ENCODE results near the gene ZNF823. TPM values are rescaled to one million over a fixed set of nuclear protein-coding genes. Genes with fewer than 3 reads are reported as not detected.
"Not testable (repeated sequence)": the region's sequence is repeated elsewhere in the genome, so short reads cannot be mapped to it uniquely, and the experiment has no call there.

ZNF823 gene
- total RNA-seq, 1 donor from 2014 or later: 12.0 TPM

DNA sequence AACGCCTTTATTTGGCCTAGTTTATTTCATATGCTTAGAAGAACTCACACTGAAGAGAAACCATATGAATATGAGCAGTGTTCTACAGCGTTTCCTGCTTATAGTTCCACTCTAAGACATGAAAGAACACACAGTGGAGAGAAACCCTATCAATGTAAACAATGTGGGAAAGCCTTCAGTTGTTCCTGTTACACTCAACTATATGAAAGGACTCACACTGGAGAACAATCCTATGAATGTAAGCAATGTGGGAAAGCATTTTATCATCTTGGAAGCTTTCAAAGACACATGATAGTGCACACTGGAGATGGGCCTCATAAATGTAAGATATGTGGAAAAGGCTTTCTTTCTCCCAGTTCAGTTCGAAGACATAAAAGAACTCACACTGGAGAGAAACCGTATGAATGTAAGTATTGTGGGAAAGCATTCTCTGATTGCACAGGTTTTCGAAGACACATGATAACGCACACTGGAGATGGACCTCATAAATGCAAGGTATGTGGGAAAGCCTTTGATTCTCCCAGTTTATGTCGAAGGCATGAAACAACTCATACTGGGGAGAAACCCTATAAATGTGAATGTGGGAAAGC, 41.8 kb upstream of the ZNF823 start:
- no peak overlapping the region for H3K4me3 Mint-ChIP-seq (ENCODE audit: low read depth)
- DNase-seq (ENCODE audit: low spot score, unreplicated experiment): no peak
- peaks cover 49% of the 10 kb centered on the region for H3K9me3 Mint-ChIP-seq (ENCODE audit: low read depth)
- no peaks in the 10 kb centered on the region for H3K4me1 Mint-ChIP-seq (ENCODE audit: low read depth)
- peaks cover 72% of the 10 kb centered on the region for H3K36me3 Mint-ChIP-seq (ENCODE audit: insufficient read depth)
- TF ChIP-seq, protein P1, sequence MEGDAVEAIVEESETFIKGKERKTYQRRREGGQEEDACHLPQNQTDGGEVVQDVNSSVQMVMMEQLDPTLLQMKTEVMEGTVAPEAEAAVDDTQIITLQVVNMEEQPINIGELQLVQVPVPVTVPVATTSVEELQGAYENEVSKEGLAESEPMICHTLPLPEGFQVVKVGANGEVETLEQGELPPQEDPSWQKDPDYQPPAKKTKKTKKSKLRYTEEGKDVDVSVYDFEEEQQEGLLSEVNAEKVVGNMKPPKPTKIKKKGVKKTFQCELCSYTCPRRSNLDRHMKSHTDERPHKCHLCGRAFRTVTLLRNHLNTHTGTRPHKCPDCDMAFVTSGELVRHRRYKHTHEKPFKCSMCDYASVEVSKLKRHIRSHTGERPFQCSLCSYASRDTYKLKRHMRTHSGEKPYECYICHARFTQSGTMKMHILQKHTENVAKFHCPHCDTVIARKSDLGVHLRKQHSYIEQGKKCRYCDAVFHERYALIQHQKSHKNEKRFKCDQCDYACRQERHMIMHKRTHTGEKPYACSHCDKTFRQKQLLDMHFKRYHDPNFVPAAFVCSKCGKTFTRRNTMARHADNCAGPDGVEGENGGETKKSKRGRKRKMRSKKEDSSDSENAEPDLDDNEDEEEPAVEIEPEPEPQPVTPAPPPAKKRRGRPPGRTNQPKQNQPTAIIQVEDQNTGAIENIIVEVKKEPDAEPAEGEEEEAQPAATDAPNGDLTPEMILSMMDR (IDR thresholded peaks at IDR 0.05; ENCODE audit: unreplicated experiment): no peak
- H3K27me3 Mint-ChIP-seq: no peaks in the 10 kb centered on the region
- no peak overlapping the region for H3K27ac Mint-ChIP-seq

DNA sequence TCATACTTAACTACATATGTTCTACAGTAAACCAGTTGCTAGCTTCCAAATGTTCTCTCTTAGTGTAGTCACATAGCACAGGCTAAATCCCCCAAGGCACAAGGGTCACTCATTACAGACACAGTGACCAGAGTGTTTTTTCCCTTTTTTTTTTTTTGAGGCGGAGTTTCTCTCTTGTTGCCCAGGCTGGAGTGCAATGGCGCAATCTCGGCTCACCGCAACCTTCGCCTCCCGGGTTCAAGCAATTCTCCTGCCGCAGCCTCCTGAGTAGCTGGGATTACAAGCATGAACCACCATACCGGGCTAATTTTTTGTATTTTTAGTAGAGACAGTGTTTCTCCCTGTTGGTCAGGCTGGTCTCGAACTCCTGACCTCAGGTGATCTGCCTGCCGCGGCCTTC, 37.9 kb upstream of the ZNF823 start:
- H3K36me3 Mint-ChIP-seq (ENCODE audit: insufficient read depth): peaks cover 65% of the 10 kb centered on the region
- not testable (repeated sequence) for H3K4me3 Mint-ChIP-seq (ENCODE audit: low read depth); H3K27me3 Mint-ChIP-seq; DNase-seq (ENCODE audit: low spot score, unreplicated experiment); H3K27ac Mint-ChIP-seq; H3K4me1 Mint-ChIP-seq (ENCODE audit: low read depth)
- H3K9me3 Mint-ChIP-seq (ENCODE audit: low read depth): peaks cover 55% of the 10 kb centered on the region

DNA sequence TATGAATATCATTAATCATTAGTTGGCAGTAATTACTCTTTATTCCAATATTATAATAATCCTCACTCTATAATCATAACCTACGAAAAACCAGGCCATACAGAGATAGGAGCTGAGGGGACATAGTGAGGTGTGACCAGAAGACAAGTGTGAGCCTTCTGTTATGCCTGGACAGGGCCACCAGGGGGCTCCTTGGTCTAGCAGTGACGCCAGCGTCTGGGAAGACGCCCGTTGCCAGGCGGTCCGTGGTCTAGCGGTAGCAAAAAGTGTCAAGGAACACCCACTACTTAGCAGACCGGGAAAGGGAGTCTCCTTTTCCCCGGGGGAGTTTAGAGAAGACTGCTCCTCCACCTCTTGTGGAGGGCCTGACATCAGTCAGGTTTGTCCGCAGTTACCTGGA, 32.8 kb upstream of the ZNF823 start:
- H3K4me3 Mint-ChIP-seq (ENCODE audit: low read depth); H3K27me3 Mint-ChIP-seq: not testable (repeated sequence)
- peaks cover 34% of the 10 kb centered on the region for H3K36me3 Mint-ChIP-seq (ENCODE audit: insufficient read depth)

DNA sequence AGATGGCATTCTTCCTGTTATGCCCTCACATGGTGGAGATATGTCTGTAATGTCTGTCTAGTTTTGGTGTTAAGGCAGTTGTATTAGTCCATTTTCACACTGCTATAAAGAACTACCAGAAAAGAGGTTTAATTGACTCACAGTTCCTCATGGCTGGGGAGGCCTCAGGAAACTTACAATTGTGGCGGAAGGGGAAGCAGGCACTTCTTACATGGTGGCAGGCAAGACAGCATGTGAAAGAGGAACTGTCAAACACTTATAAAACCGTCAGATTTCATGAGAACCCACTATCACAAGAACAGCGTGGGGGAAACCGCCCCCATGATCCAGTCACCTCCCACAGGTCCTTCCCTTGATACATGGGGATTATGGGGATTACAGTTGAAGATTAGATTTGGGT, 31.2 kb upstream of the ZNF823 start:
- TF ChIP-seq, protein P1 (IDR thresholded peaks at IDR 0.05; ENCODE audit: unreplicated experiment): no peak
- Mint-ChIP-seq H3K27ac (no peak overlapping the region), H3K36me3 (ENCODE audit: insufficient read depth) (peaks cover 28% of the 10 kb centered on the region), H3K9me3 (ENCODE audit: low read depth) (peaks cover 36% of the 10 kb centered on the region), H3K4me1 (ENCODE audit: low read depth) (peaks cover 10% of the 10 kb centered on the region), H3K27me3 (peaks cover 5% of the 10 kb centered on the region), H3K4me3 (ENCODE audit: low read depth) (no peak overlapping the region)
- no peak for DNase-seq (ENCODE audit: low spot score, unreplicated experiment)

More for the DNA sequence above, 32.8 kb upstream of the ZNF823 start:
- peaks cover 45% of the 10 kb centered on the region for H3K9me3 Mint-ChIP-seq (ENCODE audit: low read depth)
- H3K27ac Mint-ChIP-seq; DNase-seq (ENCODE audit: low spot score, unreplicated experiment); H3K4me1 Mint-ChIP-seq (ENCODE audit: low read depth): not testable (repeated sequence)

DNA sequence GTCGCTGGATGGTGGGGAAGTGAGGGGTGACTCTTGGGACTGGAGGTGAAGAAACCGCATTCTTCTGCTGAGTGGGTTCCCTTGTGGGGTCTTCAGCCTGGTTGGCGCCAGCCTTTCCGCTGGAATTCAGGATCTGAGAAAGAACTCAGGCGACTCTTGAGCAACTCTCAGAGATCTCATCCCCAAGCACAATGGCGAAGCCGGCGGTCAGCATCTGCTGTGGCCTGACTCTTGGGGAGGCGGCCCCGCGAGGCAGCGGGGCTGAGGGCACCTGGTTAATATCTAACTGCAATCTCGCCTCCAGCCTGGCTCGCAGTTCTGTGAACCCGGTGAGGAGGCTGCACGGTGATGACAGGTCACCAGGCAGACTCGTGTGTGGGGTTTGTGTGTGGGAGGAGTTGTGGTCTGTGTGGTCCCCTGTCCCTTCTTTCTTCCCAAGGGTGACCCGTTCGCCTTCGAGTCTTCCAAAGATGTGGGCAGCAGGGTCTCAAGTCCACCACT, 28.9 kb upstream of the ZNF823 start:
- Mint-ChIP-seq H3K36me3 (ENCODE audit: insufficient read depth) (peaks cover 19% of the 10 kb centered on the region), H3K4me3 (ENCODE audit: low read depth) (peak overlapping the region; percentile 97), H3K9me3 (ENCODE audit: low read depth) (peaks cover 22% of the 10 kb centered on the region), H3K27ac (peak overlapping the region; percentile 97), H3K27me3 (peaks cover 25% of the 10 kb centered on the region), H3K4me1 (ENCODE audit: low read depth) (peaks cover 10% of the 10 kb centered on the region)
- TF ChIP-seq, protein P1 (IDR thresholded peaks at IDR 0.05; ENCODE audit: unreplicated experiment): no peak
- DNase-seq (ENCODE audit: low spot score, unreplicated experiment): peak; percentile 41

DNA sequence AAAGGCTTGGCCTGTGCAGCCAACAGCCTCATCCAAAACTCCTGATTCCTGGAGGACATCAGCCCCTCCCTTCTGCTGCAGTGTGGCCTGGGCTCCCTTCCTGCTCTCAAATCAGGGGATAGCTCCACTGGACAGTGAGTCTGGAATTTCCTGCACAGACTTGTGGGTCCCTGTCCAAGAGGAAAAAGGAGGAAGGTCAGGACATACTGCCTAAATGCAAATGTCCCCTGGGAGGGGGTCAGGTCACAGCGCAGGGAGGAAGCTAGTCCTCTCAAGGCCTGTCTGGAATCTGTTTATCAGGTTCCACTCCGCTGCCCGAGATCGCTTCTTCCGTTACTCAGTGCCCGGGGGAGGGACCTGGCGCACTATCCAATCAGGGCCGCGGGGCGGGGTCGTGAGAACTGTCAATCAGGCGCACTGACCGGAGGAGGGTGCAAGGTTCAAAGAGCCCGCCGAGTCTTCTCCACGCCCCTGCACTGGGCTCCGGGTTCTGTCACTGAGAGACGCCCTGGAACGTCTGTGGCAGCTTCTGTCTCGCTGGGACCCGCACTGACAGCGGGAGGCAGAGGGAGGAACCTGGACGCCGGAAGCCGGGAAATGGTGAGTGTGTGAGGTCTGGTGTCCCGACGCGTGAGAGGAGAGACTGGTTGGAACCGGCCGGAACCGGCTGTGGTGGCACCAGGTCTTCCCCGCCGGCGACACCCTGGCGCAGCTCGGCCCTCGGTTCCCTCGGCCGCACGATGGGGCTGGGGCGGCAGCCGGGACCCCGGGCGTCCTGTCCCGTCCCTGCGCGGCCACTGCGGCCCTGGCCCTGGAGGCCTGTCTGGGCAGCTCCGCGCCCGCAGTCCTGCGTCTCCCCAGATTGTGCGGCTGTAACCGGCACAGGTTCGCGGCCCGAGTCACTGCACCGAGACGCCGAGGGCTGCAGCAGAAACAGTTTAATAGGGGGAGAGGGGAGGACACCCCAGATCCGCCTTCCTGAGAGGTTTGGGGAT, 28.1 kb upstream of the ZNF823 start, which contains the start of gene ZNF441:
ZNF441 (plus strand) TSS at position 404 of the 995 bp plus-strand sequence; CDS start at position 598, 194 bp downstream.
- peaks cover 13% of the 10 kb centered on the region for H3K36me3 Mint-ChIP-seq (ENCODE audit: insufficient read depth)
- peaks cover 20% of the 10 kb centered on the region for H3K9me3 Mint-ChIP-seq (ENCODE audit: low read depth)
- H3K27me3 Mint-ChIP-seq: peaks cover 31% of the 10 kb centered on the region
- TF ChIP-seq, protein P1 (IDR thresholded peaks at IDR 0.05; ENCODE audit: unreplicated experiment): no peak
- H3K4me3 Mint-ChIP-seq (ENCODE audit: low read depth): peak within 1 kb of the TSS; percentile 97
- peak; percentile 95 for DNase-seq (ENCODE audit: low spot score, unreplicated experiment)
- peak within 1 kb of the TSS; percentile 98 for H3K27ac Mint-ChIP-seq
- peaks cover 10% of the 10 kb centered on the region for H3K4me1 Mint-ChIP-seq (ENCODE audit: low read depth)

Data from progenitor cell of endocrine pancreas (in vitro differentiated cells).